Peyer's patch (tissue), 4 donors: ENCODE results near the gene CPXM2. TPM values are rescaled to one million over a fixed set of nuclear protein-coding genes. Genes with fewer than 3 reads are reported as not detected.
A peak's percentile ranks its signal among the peaks of the same experiment; 100 is the strongest.

Source experiments
- DNase-seq, 3 donors: peaks; one replicate each; pipeline ENCODE4 v3.0.0-alpha.2; 2017 to 2019
- H3K27ac ChIP-seq, 4 donors: fragments of 200-600 bp; sonication (generic); one replicate each; pipeline ENCODE4 v1.5.1; 2016 to 2019
- H3K27me3 ChIP-seq, 2 donors: fragments of 200-600 bp; sonication (generic); one replicate each; pipeline ENCODE4 v1.5.1; 2019
- H3K36me3 ChIP-seq, 3 donors: fragments of 200-600 bp; sonication (generic); one replicate each; pipeline ENCODE4 v1.5.1; 2016 to 2019
- H3K4me1 ChIP-seq, 4 donors: fragments of 200-600 bp; sonication (generic); one replicate each; pipeline ENCODE4 v1.5.1; 2016 to 2019
- H3K4me3 ChIP-seq, 4 donors: fragments of 200-600 bp; sonication (generic); 1 replicate in 3 of 4; 2 replicates in 1 of 4; pipeline ENCODE4 v1.5.1; 2016 to 2019; ENCODE audit warnings: mild to moderate bottlenecking in 1 of 4
- H3K9me3 ChIP-seq, 4 donors: fragments of 200-600 bp; sonication (generic); one replicate each; pipeline ENCODE4 v1.5.1; 2016 to 2019; ENCODE audit warnings: mild to moderate bottlenecking in 1 of 4
- CTCF ChIP-seq, 6 experiments: fragments of 450-650 bp in 4 of 6; fragments of 200-600 bp in 2 of 6; sonication (generic) in 1 of 6; IDR thresholded peaks; one replicate each; pipeline ENCODE4 v1.5.1; 2017 to 2019; ENCODE audit warnings: antibody characterized with exemption in 6 of 6, mild to moderate bottlenecking in 3 of 6, moderate library complexity in 1 of 6
- POLR2A ChIP-seq, 2 donors: fragments of 450-650 bp; IDR thresholded peaks; one replicate each; pipeline ENCODE4 v1.5.1; 2017; ENCODE audit warnings: antibody characterized with exemption in 2 of 2, mild to moderate bottlenecking in 2 of 2, moderate library complexity in 2 of 2
- total RNA-seq, 4 donors: library from RNA; depleted of rRNA; stranded (reverse); fragments of >200 nt; gene quantifications; one replicate each; pipeline ENCODE4 v1.1.0, GENCODE V29; 2016

CPXM2 gene
- total RNA-seq, 4 donors from 2014 or later = 5.6 to 18.2 (median 7.7) TPM

GRCh38 chr10:123869020-123869414 lies 22.6 kb downstream of the CPXM2 start:
- no peaks in the 10 kb centered on the region for H3K9me3 ChIP-seq
- no peak overlapping the region for H3K4me3 ChIP-seq
- TF ChIP-seq POLR2A (IDR thresholded peaks at IDR 0.05) (no peak), CTCF (IDR thresholded peaks at IDR 0.05) (no peak)
- H3K27me3 ChIP-seq = no peaks in the 10 kb centered on the region
- peak overlapping the region in 1 of 4 donors; percentile 45 for H3K27ac ChIP-seq
- H3K36me3 ChIP-seq = no peaks in the 10 kb centered on the region
- peaks cover 0 to 17% (median 2%) of the 10 kb centered on the region in 4 donors for H3K4me1 ChIP-seq
- peak in 1 of 3 donors; percentile 14 for DNase-seq

- TF ChIP-seq POLR2A (IDR thresholded peaks at IDR 0.05) (no peak), CTCF (IDR thresholded peaks at IDR 0.05) (no peak)
- Histone ChIP-seq H3K4me1 (peaks cover 0 to 17% (median 2%) of the 10 kb centered on the region in 4 donors), H3K4me3 (no peak overlapping the region), H3K27me3 (no peaks in the 10 kb centered on the region), H3K36me3 (no peaks in the 10 kb centered on the region), H3K27ac (peak overlapping the region in 2 of 4 donors; percentile 63 to 74), H3K9me3 (no peaks in the 10 kb centered on the region)
- peak in 2 of 3 donors; percentile 84 to 85 for DNase-seq
Observed at GRCh38 chr10:123868038-123869019, 23.3 kb downstream of the CPXM2 start.

- H3K4me1 ChIP-seq = peaks cover 0 to 17% (median 2%) of the 10 kb centered on the region in 4 donors
- DNase-seq = no peak
- peak overlapping the region in 1 of 4 donors; percentile 81 for H3K27ac ChIP-seq
- no peaks in the 10 kb centered on the region for H3K36me3 ChIP-seq
- H3K9me3 ChIP-seq = no peaks in the 10 kb centered on the region
- no peak overlapping the region for H3K4me3 ChIP-seq
- TF ChIP-seq POLR2A (IDR thresholded peaks at IDR 0.05) = no peak
- TF ChIP-seq CTCF (IDR thresholded peaks at IDR 0.05) = no peak
- no peaks in the 10 kb centered on the region for H3K27me3 ChIP-seq
Observed at GRCh38 chr10:123865880-123866279, 25.7 kb downstream of the CPXM2 start.

- Histone ChIP-seq H3K36me3 (no peaks in the 10 kb centered on the region), H3K4me1 (peaks cover 0 to 21% (median 2%) of the 10 kb centered on the region in 4 donors), H3K9me3 (no peaks in the 10 kb centered on the region), H3K27ac (peak overlapping the region in 2 of 4 donors; percentile 12 to 81), H3K27me3 (no peaks in the 10 kb centered on the region), H3K4me3 (no peak overlapping the region)
- TF ChIP-seq POLR2A (IDR thresholded peaks at IDR 0.05) = no peak
- no peak for TF ChIP-seq CTCF (IDR thresholded peaks at IDR 0.05)
- no peak for DNase-seq
Observed at GRCh38 chr10:123865350-123865749, 26.3 kb downstream of the CPXM2 start.

GRCh38 chr10:123864923-123865322 lies 26.7 kb downstream of the CPXM2 start:
- DNase-seq = no peak
- no peaks in the 10 kb centered on the region for H3K36me3 ChIP-seq
- H3K4me3 ChIP-seq = no peak overlapping the region
- H3K9me3 ChIP-seq = no peaks in the 10 kb centered on the region
- peak overlapping the region in 1 of 4 donors; percentile 81 for H3K27ac ChIP-seq
- peaks cover 0 to 23% (median 2%) of the 10 kb centered on the region in 4 donors for H3K4me1 ChIP-seq
- no peak for TF ChIP-seq CTCF (IDR thresholded peaks at IDR 0.05)
- TF ChIP-seq POLR2A (IDR thresholded peaks at IDR 0.05) = no peak
- H3K27me3 ChIP-seq = no peaks in the 10 kb centered on the region
